Measurements from ENCODE around the gene SMIM44. TPM values are rescaled to one million over a fixed set of nuclear protein-coding genes. Genes with fewer than 3 reads are reported as not detected.

The SMIM44 gene
- total and polyA plus RNA-seq, 8 donors = not detected

DNA sequence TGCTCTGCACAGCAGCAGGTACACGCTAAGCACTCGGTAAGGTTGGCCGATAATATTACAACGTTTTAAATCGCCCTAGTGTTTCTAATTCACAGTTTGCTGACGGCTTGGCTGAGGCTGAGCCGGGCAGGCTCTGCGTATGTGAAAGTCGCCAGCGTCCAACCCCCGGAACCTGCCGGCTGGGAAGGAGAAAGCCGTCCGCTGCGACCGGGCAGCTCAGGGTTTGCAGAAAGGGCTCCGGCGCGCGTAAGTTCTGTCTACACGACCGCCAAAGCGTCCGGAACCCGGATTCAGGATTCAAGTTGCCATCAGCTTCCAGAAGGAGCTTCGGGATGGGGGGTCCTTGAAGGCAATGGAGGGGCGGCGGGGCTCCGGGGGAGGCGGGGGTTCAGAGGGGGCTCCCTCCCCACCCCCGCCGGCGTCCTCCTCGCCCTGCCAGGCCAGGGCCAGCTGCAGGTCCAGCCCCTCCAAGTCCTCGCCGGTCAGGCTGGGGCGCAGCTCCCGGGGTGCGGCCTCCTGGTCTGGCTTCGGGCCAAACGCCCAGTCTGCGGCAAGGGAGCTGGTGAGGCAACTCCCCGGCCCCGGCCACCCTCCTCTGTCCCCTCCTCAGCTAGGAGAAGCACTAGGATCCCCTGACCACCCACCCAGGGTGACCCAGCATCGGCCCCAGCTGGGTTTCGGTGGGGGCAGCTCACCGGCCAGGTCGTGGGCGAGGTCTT, 575 bp downstream of the SMIM44 start:
- no peaks in the 10 kb centered on the region for H3K4me1 ChIP-seq
- ATAC-seq (no peak), DNase-seq (peak in 1 of 4 donors; percentile 80)
- intact Hi-C loops (cut with DNase I) = no loop called here
- no peak overlapping the region for H3K27ac ChIP-seq
- H3K9me3 ChIP-seq = no peaks in the 10 kb centered on the region
- peaks cover 21 to 68% of the 10 kb centered on the region in 2 donors for H3K27me3 ChIP-seq
- TF ChIP-seq, protein P1, sequence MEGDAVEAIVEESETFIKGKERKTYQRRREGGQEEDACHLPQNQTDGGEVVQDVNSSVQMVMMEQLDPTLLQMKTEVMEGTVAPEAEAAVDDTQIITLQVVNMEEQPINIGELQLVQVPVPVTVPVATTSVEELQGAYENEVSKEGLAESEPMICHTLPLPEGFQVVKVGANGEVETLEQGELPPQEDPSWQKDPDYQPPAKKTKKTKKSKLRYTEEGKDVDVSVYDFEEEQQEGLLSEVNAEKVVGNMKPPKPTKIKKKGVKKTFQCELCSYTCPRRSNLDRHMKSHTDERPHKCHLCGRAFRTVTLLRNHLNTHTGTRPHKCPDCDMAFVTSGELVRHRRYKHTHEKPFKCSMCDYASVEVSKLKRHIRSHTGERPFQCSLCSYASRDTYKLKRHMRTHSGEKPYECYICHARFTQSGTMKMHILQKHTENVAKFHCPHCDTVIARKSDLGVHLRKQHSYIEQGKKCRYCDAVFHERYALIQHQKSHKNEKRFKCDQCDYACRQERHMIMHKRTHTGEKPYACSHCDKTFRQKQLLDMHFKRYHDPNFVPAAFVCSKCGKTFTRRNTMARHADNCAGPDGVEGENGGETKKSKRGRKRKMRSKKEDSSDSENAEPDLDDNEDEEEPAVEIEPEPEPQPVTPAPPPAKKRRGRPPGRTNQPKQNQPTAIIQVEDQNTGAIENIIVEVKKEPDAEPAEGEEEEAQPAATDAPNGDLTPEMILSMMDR (IDR thresholded peaks at IDR 0.05) = no peak
- H3K4me3 ChIP-seq = no peak overlapping the region
- no peaks in the 10 kb centered on the region for H3K36me3 ChIP-seq

DNA sequence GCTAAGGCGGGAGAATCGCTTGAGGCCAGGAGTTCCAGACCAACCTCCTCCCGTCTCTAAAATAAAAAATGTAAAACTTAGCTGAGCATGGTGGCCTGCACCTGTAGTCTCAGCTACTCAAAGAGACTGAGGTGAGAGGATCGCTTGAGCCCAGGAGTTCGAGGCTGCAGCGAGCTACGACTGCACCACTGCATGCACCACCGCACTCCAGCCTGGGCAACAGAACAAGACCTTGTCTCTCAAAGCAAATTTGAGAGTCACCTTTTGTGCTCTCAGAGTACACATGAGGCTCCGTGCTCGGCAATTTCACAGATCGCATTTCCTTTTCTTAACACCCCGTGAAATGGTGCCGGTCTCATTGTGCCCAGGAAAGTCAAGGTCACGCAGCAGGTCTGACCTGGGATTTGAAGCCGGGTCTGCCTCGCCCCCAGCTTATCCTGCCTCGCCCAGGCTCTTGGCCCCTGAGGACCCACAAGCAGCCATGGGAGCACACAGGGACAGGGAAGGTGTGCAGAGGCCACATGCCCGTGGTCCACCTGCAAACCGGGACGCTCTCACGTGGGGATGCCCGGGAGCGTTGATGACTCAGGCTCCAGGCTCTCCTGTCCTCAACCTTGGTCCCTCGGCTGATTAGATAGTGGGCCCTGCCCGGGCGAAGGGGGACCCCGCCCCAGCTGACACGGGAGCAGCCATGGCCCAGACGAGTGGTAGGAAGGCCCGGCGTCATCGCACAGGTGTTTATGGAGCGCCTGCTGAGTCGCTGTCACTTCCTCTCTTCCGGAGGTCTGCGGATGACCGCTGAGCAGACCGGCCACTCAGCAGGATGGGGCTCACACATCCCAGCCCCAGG, 1.8 kb downstream of the SMIM44 start:
- ATAC-seq (no peak), DNase-seq (no peak)
- Histone ChIP-seq H3K27me3 (peaks cover 21 to 68% of the 10 kb centered on the region in 2 donors), H3K27ac (no peak overlapping the region), H3K4me3 (no peak overlapping the region), H3K4me1 (no peaks in the 10 kb centered on the region), H3K9me3 (no peaks in the 10 kb centered on the region), H3K36me3 (no peaks in the 10 kb centered on the region)
- TF ChIP-seq, protein P1 (IDR thresholded peaks at IDR 0.05) = no peak
- intact Hi-C loops (cut with DNase I) = no loop called here

DNA sequence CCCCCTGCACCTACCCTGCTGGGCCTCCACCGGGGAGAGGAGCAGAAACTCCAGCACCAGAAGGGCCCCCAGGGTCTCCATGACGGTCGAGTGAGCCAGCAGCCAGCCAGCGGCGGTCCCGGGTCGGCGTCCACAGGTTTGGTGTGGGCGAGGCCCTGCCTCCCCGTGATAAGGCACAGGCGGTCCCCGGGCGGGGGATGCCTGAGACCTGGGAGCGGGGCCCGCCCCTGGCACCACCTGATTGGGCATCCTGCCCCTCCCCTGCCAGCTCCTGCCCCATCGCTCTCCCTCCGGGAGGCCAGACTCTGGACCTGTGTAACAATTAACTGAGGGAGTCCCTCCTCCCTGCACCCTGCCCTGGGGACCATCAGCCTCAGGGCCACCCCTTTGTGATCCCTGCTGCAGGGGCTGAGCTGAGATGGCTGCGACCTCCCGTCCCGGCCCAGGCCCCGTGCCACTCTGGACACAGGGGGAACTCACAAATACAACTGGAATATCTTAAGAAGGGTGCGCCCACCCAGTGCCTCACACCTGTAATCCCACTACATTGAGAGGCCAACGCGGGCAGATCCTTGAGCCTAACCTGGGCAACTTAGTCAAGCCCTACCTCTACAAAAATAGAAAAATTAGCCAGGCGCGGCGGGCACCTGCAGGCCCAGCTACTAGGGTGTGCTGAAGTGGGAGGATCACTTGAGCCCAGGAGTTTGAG, 2.7 kb downstream of the SMIM44 start, which contains the start of gene SMIM24:
TSS of gene SMIM24 (minus strand) at position 143 of the 709 bp plus-strand sequence. CDS start at position 81, 62 bp downstream.
- TF ChIP-seq, protein P1 (IDR thresholded peaks at IDR 0.05) = no peak
- DNase-seq = no peak
- Histone ChIP-seq H3K4me3 (no peak within 1 kb of the TSS), H3K36me3 (no peaks in the 10 kb centered on the region), H3K27ac (no peak within 1 kb of the TSS), H3K9me3 (no peaks in the 10 kb centered on the region), H3K4me1 (no peaks in the 10 kb centered on the region), H3K27me3 (peaks cover 21 to 61% of the 10 kb centered on the region in 2 donors)
- no peak for ATAC-seq
- intact Hi-C loops (cut with DNase I) = no loop called here

DNA sequence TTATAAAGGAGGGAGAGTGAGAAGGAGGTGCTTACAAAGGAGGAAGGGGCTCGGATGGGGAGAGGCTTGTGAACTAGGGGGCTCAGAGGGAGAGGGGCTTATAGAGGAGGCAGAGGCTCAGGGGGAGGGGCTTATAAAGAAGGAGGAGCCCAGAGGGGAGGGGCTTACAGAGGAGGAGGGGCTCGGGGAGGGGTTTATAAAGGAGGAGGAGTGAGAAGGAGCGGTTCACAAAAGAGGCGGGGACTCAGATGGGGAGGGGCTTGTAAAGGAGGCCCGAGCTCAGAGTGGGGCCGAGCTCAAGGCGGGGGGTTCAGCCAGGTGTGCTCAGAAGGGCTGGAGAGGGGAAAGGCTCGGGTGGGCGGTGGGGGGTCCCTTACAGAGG, 3.4 kb downstream of the SMIM44 start:
- Histone ChIP-seq H3K27me3 (peaks cover 21 to 57% of the 10 kb centered on the region in 2 donors), H3K4me3 (no peak overlapping the region), H3K36me3 (no peaks in the 10 kb centered on the region), H3K9me3 (no peaks in the 10 kb centered on the region), H3K4me1 (no peaks in the 10 kb centered on the region), H3K27ac (no peak overlapping the region)
- TF ChIP-seq, protein P1 (IDR thresholded peaks at IDR 0.05) = no peak
- DNase-seq = no peak
- no peak for ATAC-seq
- intact Hi-C loops (cut with DNase I) = loop anchor here in 1 of 2 donors (10.0 kb wide), 1 partner anchor 165 kb away; no protein-coding TSS in a partner anchor
